Placental epithelial cell (primary cell): Measurements from ENCODE around the gene CDNF. TPM values are rescaled to one million over a fixed set of nuclear protein-coding genes. Genes with fewer than 3 reads are reported as not detected.

Experiments used
- total RNA-seq: library from RNA; depleted of rRNA; stranded (reverse); fragments of >200 nt; gene quantifications from 2 replicates; pipeline ENCODE4 v1.2.3, GENCODE V29; 2012

The CDNF gene
- 2.0 and 2.7 TPM in 2 replicates for total RNA-seq

DNA sequence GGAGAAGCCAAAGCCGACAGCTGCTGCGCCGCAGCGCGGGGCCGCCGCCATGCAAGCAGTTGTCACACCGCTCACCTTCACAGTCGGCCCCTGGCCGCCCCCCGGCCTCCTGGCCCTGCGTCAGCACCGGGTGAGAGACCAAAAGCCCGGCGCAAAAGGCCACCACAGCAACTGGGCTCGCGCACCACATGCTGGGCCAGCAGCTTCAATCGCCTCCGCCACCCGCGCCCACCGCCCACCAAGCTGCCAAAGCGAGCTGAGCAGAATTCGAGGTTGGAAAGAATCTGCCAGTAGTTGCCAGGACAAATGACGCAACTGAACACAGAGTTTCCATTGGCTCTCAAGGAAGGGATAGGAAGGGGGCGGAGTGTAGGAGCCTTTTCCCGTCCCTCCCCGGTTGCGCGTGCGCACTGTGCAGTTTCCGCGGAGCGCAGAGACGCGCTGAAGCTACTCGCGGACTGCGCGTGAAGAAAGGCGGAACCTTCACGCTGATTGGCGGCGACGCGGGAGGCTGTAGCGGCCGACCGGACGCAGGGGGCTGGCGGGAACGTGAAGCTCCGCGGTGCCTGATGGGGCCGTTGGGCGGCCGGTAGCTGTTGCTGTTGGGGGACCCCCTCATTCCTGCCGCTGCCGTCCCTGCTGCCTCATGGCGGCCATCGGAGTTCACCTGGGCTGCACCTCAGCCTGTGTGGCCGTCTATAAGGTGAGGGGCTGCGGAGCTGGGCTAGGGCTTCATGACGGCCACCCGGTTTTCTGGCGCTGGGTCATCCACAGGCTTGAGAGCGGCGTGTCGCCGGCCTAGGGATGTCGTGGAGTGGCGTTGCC, at the start of gene CDNF, which contains the start of the genes HSPA14 and MSANTD7:
Gene CDNF, minus strand, starts transcription at position 281 of the 825 bp plus-strand sequence. Its CDS starts 91 bp downstream, at position 190.
Gene HSPA14, plus strand, starts transcription at position 550 of the 825 bp plus-strand sequence. Its CDS starts 97 bp downstream, at position 647.
Gene MSANTD7, plus strand, starts transcription at position 550 of the 825 bp plus-strand sequence. CDS start 3,979 bp downstream, outside the sequence.

DNA sequence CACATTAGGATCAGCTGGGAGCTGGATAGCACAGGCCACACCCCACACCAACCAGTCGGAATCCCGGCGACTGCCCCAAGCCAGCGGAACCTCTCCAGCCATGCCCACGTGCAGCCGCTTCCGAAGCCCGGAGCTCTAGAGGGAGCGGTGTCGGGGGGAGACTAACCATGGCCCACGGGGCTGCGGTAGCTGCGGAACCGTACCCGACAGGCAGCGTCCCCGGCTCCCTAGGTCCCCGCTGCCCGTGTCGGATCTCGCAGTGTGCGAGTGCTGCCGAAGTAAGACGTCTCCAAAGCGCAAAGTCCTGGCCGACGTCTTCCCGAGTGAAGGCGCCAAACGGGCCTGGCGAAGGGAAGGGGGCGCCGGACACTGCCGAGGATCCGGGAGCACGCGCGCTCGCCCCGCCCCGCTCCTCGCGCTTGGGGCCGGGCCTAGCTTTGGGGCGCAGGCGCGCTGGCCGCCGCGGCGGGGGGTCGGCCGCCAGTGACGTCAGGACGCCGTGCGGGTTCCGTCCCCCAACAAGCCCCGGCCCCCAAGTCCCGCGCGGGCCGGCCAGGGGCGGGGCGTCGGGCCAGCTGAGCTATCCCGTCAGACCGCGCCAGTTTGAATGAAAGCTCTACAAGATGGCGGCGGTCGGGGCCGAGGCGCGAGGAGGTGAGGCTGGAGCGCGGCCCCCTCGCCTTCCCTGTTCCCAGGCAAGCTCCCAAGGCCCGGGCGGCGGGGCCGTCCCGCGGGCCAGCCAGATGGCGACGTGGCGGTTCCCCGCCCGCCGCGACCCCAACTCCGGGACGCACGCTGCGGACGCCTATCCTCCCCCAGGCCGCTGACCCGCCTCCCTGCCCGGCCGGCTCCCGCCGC, 40.7 kb upstream of the CDNF start, which contains the start of gene SUV39H2:
Gene SUV39H2, plus strand, starts transcription at position 601 of the 858 bp plus-strand sequence. Its CDS starts 23 bp downstream, at position 624.

DNA sequence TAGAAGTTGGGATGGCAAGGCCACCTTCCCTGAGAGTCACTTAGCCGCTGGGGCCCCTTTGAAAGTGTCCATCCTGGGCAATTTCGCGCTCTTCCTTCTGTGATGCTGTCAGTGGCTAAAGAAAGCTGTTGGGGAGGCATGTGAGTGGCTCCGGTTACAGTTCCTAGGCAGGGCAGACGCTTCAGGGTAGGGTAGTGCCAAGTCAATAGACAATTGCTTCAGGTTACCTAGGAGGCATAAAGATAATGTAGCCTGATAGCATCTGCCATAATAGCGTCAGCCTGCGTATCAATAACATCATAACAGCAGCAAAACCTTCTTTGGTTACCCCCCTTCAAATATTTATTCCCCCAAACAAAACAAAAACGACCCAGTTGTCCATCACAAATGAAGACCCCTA, 63.0 kb downstream of the CDNF start, which contains the start of gene FAM107B:
Gene FAM107B, minus strand, starts transcription at position 101 of the 400 bp plus-strand sequence. CDS start 234 bp downstream, outside the sequence.

Other genes with a start within 250 kb of the CDNF start
- 37.2 and 82.4 TPM in 2 replicates for gene FAM107B, start 63.1 kb downstream of the CDNF start, total RNA-seq
- 5.5 and 11.3 TPM in 2 replicates for gene HSPA14, start 269 bp upstream of the CDNF start, total RNA-seq
- gene MSANTD7, start 269 bp upstream of the CDNF start, total RNA-seq = 16.5 and 21.4 TPM in 2 replicates
- gene SUV39H2, start 40.8 kb upstream of the CDNF start, total RNA-seq = 8.6 and 13.8 TPM in 2 replicates
- 8.7 and 9.8 TPM in 2 replicates for gene DCLRE1C, start 116.1 kb upstream of the CDNF start, total RNA-seq
- gene MEIG1, start 121.4 kb upstream of the CDNF start, total RNA-seq = not detected in 2 replicates
- gene OLAH, start 205.9 kb upstream of the CDNF start, total RNA-seq = not detected in 2 replicates